ENCODE data around the gene MTA1. TPM values are rescaled to one million over a fixed set of nuclear protein-coding genes. Genes with fewer than 3 reads are reported as not detected.

MTA1 gene
- polyA plus RNA-seq, 2 of the 4 experiments (the other 2 are of a cell fraction), result 46.8 to 86.7 TPM

DNA sequence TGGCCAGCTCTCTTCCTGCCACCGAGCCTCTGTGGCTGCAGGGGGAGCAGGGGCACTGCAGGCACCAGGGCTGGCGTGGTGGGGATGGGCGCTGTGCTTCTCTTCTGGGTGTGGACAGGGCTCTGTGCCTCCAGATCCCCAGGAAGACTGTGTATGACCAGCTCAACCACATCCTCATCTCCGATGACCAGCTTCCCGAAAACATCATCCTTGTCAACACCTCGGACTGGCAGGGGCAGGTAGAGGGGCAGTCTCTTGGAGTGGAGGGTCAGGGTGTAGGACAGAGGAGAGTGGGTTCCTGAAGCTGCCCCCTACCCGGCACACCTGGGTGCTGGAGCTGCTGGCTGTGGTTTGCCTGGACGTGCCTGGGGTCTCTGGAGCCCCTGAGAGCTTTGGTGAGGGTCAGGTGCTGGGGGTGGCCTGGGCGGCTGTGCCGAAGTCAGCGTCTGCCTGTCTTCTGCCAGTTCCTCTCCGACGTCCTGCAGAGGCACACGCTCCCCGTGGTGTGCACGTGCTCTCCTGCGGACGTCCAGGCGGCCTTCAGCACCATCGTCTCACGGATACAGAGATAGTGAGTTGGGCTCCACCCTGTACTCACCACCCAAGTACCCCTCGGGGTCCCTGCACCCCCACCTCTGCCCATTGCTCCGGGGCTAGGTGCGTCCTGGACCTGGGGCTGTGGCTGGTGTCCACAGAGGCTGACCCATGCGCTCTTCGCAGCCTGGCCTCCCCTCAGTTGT is 37.1 kb upstream of the MTA1 start:
- no peak for FAIRE-seq
- Histone ChIP-seq H3K27ac (no peak overlapping the region), H3K4me3 (no peak overlapping the region), H3K4me2 (no peak overlapping the region), H3K9me3 (no peaks in the 10 kb centered on the region), H3K4me1 (no peaks in the 10 kb centered on the region)
- no peak for ATAC-seq
- WGBS (ENCODE audit: missing lambda C conversion rate), result 93% methylated on average over 19 of the region's 26 CpGs
- TF ChIP-seq SREBF2 (IDR thresholded peaks at IDR 0.05), result no peak
- no peak for TF ChIP-seq FOSL2 (IDR thresholded peaks at IDR 0.05)
- TF ChIP-seq FOSL2 (CRISPR knock-in tag; IDR thresholded peaks at IDR 0.05), result no peak
- no peak for TF ChIP-seq FOSB (CRISPR knock-in tag; IDR thresholded peaks at IDR 0.05)
- no peak for TF ChIP-seq NFE2L2 (conservative IDR thresholded peaks at IDR 0.05; ENCODE audit: low read length)
- TF ChIP-seq, protein P1, sequence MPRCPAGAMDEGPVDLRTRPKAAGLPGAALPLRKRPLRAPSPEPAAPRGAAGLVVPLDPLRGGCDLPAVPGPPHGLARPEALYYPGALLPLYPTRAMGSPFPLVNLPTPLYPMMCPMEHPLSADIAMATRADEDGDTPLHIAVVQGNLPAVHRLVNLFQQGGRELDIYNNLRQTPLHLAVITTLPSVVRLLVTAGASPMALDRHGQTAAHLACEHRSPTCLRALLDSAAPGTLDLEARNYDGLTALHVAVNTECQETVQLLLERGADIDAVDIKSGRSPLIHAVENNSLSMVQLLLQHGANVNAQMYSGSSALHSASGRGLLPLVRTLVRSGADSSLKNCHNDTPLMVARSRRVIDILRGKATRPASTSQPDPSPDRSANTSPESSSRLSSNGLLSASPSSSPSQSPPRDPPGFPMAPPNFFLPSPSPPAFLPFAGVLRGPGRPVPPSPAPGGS (IDR thresholded peaks at IDR 0.05), result no peak
- no peak for TF ChIP-seq BHLHE40 (IDR thresholded peaks at IDR 0.05; ENCODE audit: low read depth, low read length)
- no peak for TF ChIP-seq PHF8 (IDR thresholded peaks at IDR 0.05; ENCODE audit: borderline replicate concordance, low read depth)
- TF ChIP-seq CBX2 (IDR thresholded peaks at IDR 0.05; ENCODE audit: borderline replicate concordance, low read depth), result no peak
- TF ChIP-seq TFCP2L1 (CRISPR knock-in tag; IDR thresholded peaks at IDR 0.05), result no peak
- no peak for TF ChIP-seq ZNF302 (CRISPR knock-in tag; IDR thresholded peaks at IDR 0.05)
- TF ChIP-seq, protein P2, sequence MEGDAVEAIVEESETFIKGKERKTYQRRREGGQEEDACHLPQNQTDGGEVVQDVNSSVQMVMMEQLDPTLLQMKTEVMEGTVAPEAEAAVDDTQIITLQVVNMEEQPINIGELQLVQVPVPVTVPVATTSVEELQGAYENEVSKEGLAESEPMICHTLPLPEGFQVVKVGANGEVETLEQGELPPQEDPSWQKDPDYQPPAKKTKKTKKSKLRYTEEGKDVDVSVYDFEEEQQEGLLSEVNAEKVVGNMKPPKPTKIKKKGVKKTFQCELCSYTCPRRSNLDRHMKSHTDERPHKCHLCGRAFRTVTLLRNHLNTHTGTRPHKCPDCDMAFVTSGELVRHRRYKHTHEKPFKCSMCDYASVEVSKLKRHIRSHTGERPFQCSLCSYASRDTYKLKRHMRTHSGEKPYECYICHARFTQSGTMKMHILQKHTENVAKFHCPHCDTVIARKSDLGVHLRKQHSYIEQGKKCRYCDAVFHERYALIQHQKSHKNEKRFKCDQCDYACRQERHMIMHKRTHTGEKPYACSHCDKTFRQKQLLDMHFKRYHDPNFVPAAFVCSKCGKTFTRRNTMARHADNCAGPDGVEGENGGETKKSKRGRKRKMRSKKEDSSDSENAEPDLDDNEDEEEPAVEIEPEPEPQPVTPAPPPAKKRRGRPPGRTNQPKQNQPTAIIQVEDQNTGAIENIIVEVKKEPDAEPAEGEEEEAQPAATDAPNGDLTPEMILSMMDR (IDR thresholded peaks at IDR 0.05), result no peak
- TF ChIP-seq HOXA7 (CRISPR knock-in tag; IDR thresholded peaks at IDR 0.05), result no peak
- no peak for TF ChIP-seq MYC (IDR thresholded peaks at IDR 0.05; ENCODE audit: borderline replicate concordance, low read length)
- no peak for TF ChIP-seq HOXB5 (CRISPR knock-in tag; IDR thresholded peaks at IDR 0.05)
- no peak for TF ChIP-seq FOXS1 (CRISPR knock-in tag; IDR thresholded peaks at IDR 0.05)
- no peak for TF ChIP-seq CEBPB (IDR thresholded peaks at IDR 0.05)
- no peak for TF ChIP-seq RARB (CRISPR knock-in tag; IDR thresholded peaks at IDR 0.05)
- no peak for TF ChIP-seq EHMT2 (IDR thresholded peaks at IDR 0.05; ENCODE audit: low read depth)
- no peak for TF ChIP-seq POLR2A (IDR thresholded peaks at IDR 0.05; ENCODE audit: low read length)
- DNase-seq (ENCODE audit: low read depth in 1 of 2, low spot score in 1 of 2), result no peak
- ChIA-PET CTCF (interaction anchor here (0.9 to 7.5 kb wide), 2 partner anchors 13 to 146 kb away, joined by 3 to 49 read pairs; no protein-coding TSS in a partner anchor), POLR2A (no interaction called here)

DNA sequence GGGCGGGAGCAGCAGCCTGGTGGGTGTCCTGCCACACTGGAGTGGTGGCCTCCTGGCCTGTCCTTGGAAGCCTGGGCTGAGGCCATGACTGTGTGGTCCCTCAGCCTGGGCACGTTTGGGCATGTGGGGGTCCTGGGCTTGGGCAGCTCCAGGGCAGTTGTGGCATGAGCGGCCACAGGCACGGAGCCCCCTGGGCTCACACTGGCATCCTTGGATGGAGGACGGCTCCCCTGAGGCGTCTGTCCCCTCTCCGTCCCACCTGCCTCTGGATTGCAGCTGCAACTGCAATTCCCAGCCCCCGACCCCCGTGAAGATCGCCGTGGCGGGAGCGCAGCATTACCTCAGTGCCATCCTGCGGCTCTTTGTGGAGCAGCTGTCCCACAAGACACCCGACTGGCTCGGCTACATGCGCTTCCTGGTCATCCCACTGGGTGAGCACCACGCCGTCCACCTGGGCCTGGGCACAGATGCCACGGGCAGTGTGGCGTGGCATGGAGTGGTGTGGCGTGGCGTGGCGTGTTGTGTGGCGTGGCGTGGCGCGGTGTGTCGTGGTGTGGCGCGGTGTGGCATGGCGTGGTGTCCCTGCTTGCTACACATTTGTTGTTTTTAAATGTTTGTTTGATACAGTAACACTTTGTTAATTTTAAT is 36.4 kb upstream of the MTA1 start:
- no peak overlapping the region for H3K4me3 ChIP-seq
- no peak overlapping the region for H3K27ac ChIP-seq
- no peak for DNase-seq (ENCODE audit: low read depth in 1 of 2, low spot score in 1 of 2)
- CTCF ChIA-PET, result interaction anchor here (0.8 to 7.5 kb wide), 3 partner anchors 14 to 180 kb away, joined by 3 to 49 read pairs (median 3); no protein-coding TSS in a partner anchor
- POLR2A ChIA-PET, result no interaction called here
- FAIRE-seq, result no peak
- no peaks in the 10 kb centered on the region for H3K4me1 ChIP-seq
- no peak for ATAC-seq
- H3K4me2 ChIP-seq, result no peak overlapping the region
- H3K9me3 ChIP-seq, result no peaks in the 10 kb centered on the region
- WGBS (ENCODE audit: missing lambda C conversion rate), result 93% methylated on average over 22 of the region's 32 CpGs
- TF ChIP-seq NPAS2 (CRISPR knock-in tag; IDR thresholded peaks at IDR 0.05; ENCODE audit: borderline replicate concordance), result no peak
- TF ChIP-seq JUNB (IDR thresholded peaks at IDR 0.05), result no peak
- no peak for TF ChIP-seq ZSCAN20 (CRISPR knock-in tag; IDR thresholded peaks at IDR 0.05)
- no peak for TF ChIP-seq NR3C1 (IDR thresholded peaks at IDR 0.05)
- no peak for TF ChIP-seq CHD2 (IDR thresholded peaks at IDR 0.05; ENCODE audit: low read length, partially characterized antibody)
- TF ChIP-seq TFCP2L1 (CRISPR knock-in tag; IDR thresholded peaks at IDR 0.05), result no peak
- TF ChIP-seq, protein P2 (IDR thresholded peaks at IDR 0.05), result no peak
- TF ChIP-seq RFX5 (IDR thresholded peaks at IDR 0.05), result no peak
- TF ChIP-seq, protein P3, sequence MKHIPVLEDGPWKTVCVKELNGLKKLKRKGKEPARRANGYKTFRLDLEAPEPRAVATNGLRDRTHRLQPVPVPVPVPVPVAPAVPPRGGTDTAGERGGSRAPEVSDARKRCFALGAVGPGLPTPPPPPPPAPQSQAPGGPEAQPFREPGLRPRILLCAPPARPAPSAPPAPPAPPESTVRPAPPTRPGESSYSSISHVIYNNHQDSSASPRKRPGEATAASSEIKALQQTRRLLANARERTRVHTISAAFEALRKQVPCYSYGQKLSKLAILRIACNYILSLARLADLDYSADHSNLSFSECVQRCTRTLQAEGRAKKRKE (CRISPR knock-in tag; IDR thresholded peaks at IDR 0.05; ENCODE audit: low read depth), result no peak
- no peak for TF ChIP-seq FOSB (CRISPR knock-in tag; IDR thresholded peaks at IDR 0.05)
- TF ChIP-seq HOXA7 (CRISPR knock-in tag; IDR thresholded peaks at IDR 0.05), result no peak
- no peak for TF ChIP-seq KDM1A (IDR thresholded peaks at IDR 0.05; ENCODE audit: low read depth)
- no peak for TF ChIP-seq TP53 (CRISPR knock-in tag; IDR thresholded peaks at IDR 0.05)
- no peak for TF ChIP-seq RAD21 (conservative IDR thresholded peaks at IDR 0.05 in 1 of 2, IDR thresholded peaks at IDR 0.05 in 1 of 2)
- TF ChIP-seq, protein P4, sequence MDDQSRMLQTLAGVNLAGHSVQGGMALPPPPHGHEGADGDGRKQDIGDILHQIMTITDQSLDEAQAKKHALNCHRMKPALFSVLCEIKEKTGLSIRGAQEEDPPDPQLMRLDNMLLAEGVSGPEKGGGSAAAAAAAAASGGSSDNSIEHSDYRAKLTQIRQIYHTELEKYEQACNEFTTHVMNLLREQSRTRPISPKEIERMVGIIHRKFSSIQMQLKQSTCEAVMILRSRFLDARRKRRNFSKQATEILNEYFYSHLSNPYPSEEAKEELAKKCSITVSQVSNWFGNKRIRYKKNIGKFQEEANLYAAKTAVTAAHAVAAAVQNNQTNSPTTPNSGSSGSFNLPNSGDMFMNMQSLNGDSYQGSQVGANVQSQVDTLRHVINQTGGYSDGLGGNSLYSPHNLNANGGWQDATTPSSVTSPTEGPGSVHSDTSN (IDR thresholded peaks at IDR 0.05), result no peak
